K562 (cell line): Measurements from ENCODE around the gene PAX5. TPM values are rescaled to one million over a fixed set of nuclear protein-coding genes. Genes with fewer than 3 reads are reported as not detected.

Experiments used
- BHLHE40 ChIP-seq: IDR thresholded peaks from 2 replicates; pipeline ENCODE4 v1.6.1; 2011; ENCODE audit warnings: low read length, improper control_type of control experiment
- SPI1 ChIP-seq: IDR thresholded peaks from 2 replicates; pipeline ENCODE4 v1.6.1; 2011; ENCODE audit warnings: low read depth, low read length, control low read depth, borderline replicate concordance
- polyA plus RNA-seq, 8 experiments: library from polyadenylated mRNA; depleted of rRNA in 4 of 8; stranded (reverse) in 5 of 8; unstranded in 3 of 8; fragments of >200 nt; fragmentation: Nextera tagmentation in 2 of 8; fragmentation: Illumina TruSeq in 1 of 8; extraction: Ambion mirVana in 2 of 8; extraction: Trizol in 1 of 8; gene quantifications; 2 replicates each; pipeline versions ENCODE4 v1.2.1 to v1.2.3, GENCODE V29; 2011 to 2014; ENCODE audit warnings: inconsistent platforms in 1 of 8, missing spikeins in 1 of 8
- total RNA-seq, 7 experiments: library from RNA; depleted of rRNA in 6 of 7; stranded (reverse); fragments of >200 nt in 6 of 7; fragmentation: Illumina TruSeq in 2 of 7; extraction: Trizol in 2 of 7; gene quantifications; 2 replicates each; pipeline versions ENCODE4 v1.2.1 to v1.2.3, GENCODE V29; 2011 to 2021; ENCODE audit warnings: low replicate concordance in 1 of 7
- TF ChIP-seq, protein P1 (sequence below): fragments of 200-600 bp; sonication (generic); IDR thresholded peaks from one replicate; pipeline ENCODE4 v1.6.1; 2012; ENCODE audit warnings: mild to moderate bottlenecking, low read depth, low read length, inconsistent platforms
- TF ChIP-seq, protein P2 (sequence below): fragments of 450-650 bp; IDR thresholded peaks from 2 replicates; pipeline ENCODE4 v1.6.1; 2016; ENCODE audit warnings: low read depth

PAX5 gene
- total and polyA plus RNA-seq, 9 of the 15 experiments (the other 6 are each of a cell fraction or from before 2014, with no cell fraction given): 0.03 to 0.09 TPM; not detected in 7

GRCh38 chr9:37079370-37080164, 45.5 kb upstream of the PAX5 start (continued):
- TF ChIP-seq, protein P1, sequence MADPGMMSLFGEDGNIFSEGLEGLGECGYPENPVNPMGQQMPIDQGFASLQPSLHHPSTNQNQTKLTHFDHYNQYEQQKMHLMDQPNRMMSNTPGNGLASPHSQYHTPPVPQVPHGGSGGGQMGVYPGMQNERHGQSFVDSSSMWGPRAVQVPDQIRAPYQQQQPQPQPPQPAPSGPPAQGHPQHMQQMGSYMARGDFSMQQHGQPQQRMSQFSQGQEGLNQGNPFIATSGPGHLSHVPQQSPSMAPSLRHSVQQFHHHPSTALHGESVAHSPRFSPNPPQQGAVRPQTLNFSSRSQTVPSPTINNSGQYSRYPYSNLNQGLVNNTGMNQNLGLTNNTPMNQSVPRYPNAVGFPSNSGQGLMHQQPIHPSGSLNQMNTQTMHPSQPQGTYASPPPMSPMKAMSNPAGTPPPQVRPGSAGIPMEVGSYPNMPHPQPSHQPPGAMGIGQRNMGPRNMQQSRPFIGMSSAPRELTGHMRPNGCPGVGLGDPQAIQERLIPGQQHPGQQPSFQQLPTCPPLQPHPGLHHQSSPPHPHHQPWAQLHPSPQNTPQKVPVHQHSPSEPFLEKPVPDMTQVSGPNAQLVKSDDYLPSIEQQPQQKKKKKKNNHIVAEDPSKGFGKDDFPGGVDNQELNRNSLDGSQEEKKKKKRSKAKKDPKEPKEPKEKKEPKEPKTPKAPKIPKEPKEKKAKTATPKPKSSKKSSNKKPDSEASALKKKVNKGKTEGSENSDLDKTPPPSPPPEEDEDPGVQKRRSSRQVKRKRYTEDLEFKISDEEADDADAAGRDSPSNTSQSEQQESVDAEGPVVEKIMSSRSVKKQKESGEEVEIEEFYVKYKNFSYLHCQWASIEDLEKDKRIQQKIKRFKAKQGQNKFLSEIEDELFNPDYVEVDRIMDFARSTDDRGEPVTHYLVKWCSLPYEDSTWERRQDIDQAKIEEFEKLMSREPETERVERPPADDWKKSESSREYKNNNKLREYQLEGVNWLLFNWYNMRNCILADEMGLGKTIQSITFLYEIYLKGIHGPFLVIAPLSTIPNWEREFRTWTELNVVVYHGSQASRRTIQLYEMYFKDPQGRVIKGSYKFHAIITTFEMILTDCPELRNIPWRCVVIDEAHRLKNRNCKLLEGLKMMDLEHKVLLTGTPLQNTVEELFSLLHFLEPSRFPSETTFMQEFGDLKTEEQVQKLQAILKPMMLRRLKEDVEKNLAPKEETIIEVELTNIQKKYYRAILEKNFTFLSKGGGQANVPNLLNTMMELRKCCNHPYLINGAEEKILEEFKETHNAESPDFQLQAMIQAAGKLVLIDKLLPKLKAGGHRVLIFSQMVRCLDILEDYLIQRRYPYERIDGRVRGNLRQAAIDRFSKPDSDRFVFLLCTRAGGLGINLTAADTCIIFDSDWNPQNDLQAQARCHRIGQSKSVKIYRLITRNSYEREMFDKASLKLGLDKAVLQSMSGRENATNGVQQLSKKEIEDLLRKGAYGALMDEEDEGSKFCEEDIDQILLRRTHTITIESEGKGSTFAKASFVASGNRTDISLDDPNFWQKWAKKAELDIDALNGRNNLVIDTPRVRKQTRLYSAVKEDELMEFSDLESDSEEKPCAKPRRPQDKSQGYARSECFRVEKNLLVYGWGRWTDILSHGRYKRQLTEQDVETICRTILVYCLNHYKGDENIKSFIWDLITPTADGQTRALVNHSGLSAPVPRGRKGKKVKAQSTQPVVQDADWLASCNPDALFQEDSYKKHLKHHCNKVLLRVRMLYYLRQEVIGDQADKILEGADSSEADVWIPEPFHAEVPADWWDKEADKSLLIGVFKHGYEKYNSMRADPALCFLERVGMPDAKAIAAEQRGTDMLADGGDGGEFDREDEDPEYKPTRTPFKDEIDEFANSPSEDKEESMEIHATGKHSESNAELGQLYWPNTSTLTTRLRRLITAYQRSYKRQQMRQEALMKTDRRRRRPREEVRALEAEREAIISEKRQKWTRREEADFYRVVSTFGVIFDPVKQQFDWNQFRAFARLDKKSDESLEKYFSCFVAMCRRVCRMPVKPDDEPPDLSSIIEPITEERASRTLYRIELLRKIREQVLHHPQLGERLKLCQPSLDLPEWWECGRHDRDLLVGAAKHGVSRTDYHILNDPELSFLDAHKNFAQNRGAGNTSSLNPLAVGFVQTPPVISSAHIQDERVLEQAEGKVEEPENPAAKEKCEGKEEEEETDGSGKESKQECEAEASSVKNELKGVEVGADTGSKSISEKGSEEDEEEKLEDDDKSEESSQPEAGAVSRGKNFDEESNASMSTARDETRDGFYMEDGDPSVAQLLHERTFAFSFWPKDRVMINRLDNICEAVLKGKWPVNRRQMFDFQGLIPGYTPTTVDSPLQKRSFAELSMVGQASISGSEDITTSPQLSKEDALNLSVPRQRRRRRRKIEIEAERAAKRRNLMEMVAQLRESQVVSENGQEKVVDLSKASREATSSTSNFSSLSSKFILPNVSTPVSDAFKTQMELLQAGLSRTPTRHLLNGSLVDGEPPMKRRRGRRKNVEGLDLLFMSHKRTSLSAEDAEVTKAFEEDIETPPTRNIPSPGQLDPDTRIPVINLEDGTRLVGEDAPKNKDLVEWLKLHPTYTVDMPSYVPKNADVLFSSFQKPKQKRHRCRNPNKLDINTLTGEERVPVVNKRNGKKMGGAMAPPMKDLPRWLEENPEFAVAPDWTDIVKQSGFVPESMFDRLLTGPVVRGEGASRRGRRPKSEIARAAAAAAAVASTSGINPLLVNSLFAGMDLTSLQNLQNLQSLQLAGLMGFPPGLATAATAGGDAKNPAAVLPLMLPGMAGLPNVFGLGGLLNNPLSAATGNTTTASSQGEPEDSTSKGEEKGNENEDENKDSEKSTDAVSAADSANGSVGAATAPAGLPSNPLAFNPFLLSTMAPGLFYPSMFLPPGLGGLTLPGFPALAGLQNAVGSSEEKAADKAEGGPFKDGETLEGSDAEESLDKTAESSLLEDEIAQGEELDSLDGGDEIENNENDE: no peak
- TF ChIP-seq BHLHE40: peak; percentile 78
- TF ChIP-seq, protein P2, sequence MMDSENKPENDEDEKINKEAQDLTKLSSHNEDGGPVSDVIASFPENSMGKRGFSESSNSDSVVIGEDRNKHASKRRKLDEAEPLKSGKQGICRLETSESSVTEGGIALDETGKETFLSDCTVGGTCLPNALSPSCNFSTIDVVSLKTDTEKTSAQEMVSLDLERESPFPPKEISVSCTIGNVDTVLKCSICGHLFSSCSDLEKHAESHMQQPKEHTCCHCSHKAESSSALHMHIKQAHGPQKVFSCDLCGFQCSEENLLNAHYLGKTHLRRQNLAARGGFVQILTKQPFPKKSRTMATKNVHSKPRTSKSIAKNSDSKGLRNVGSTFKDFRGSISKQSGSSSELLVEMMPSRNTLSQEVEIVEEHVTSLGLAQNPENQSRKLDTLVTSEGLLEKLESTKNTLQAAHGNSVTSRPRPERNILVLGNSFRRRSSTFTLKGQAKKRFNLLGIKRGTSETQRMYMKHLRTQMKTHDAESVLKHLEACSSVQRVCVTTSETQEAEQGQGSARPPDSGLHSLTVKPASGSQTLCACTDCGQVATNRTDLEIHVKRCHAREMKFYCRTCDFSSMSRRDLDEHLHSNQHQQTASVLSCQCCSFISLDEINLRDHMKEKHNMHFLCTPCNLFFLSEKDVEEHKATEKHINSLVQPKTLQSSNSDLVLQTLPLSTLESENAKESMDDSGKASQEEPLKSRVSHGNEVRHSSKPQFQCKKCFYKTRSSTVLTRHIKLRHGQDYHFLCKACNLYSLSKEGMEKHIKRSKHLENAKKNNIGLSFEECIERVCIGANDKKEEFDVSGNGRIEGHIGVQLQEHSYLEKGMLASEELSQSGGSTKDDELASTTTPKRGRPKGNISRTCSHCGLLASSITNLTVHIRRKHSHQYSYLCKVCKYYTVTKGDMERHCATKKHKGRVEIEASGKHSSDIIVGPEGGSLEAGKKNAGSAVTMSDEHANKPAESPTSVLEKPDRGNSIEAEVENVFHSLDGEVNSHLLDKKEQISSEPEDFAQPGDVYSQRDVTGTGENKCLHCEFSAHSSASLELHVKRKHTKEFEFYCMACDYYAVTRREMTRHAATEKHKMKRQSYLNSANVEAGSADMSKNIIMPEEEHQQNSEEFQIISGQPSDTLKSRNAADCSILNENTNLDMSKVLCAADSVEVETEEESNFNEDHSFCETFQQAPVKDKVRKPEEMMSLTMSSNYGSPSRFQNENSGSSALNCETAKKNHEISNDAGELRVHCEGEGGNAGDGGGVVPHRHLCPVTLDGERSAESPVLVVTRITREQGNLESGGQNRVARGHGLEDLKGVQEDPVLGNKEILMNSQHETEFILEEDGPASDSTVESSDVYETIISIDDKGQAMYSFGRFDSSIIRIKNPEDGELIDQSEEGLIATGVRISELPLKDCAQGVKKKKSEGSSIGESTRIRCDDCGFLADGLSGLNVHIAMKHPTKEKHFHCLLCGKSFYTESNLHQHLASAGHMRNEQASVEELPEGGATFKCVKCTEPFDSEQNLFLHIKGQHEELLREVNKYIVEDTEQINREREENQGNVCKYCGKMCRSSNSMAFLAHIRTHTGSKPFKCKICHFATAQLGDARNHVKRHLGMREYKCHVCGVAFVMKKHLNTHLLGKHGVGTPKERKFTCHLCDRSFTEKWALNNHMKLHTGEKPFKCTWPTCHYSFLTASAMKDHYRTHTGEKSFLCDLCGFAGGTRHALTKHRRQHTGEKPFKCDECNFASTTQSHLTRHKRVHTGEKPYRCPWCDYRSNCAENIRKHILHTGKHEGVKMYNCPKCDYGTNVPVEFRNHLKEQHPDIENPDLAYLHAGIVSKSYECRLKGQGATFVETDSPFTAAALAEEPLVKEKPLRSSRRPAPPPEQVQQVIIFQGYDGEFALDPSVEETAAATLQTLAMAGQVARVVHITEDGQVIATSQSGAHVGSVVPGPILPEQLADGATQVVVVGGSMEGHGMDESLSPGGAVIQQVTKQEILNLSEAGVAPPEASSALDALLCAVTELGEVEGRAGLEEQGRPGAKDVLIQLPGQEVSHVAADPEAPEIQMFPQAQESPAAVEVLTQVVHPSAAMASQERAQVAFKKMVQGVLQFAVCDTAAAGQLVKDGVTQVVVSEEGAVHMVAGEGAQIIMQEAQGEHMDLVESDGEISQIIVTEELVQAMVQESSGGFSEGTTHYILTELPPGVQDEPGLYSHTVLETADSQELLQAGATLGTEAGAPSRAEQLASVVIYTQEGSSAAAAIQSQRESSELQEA: no peak
- TF ChIP-seq SPI1: no peak
